Measurements from ENCODE around the gene COA6. TPM values are rescaled to one million over a fixed set of nuclear protein-coding genes. Genes with fewer than 3 reads are reported as not detected.

Gene COA6, protein sequence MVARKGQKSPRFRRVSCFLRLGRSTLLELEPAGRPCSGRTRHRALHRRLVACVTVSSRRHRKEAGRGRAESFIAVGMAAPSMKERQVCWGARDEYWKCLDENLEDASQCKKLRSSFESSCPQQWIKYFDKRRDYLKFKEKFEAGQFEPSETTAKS
- total RNA-seq (2021; fragmentation: NEBNext Ultra II Directional; extraction: Animal tissue kit (Norgen Biotek cat#: 25700)), result 40.4 and 44.9 TPM in 2 replicates
- 22.9 and 24.9 TPM in 2 replicates for polyA plus RNA-seq (2011; rRNA removed)
- 34.5 TPM for polyA plus RNA-seq (2011; cell fraction: cytosol; rRNA removed)
- 15.4 TPM for polyA plus RNA-seq (2011; cell fraction: nucleus; rRNA removed)
- polyA plus RNA-seq (2012, experiment 1 of 2), result 31.6 to 43.1 TPM (median 32.7 TPM) in 4 replicates
- polyA plus RNA-seq (2012, experiment 2 of 2), result 27.9 TPM
- polyA plus RNA-seq (2013, experiment 1 of 2), result 47.9 TPM
- polyA plus RNA-seq (2013, experiment 2 of 2), result 44.7 TPM
- polyA minus RNA-seq (2011; rRNA and poly(A)+ RNA removed), result 2.7 and 3.4 TPM in 2 replicates
- polyA minus RNA-seq (2011; cell fraction: cytosol; rRNA and poly(A)+ RNA removed), result 17.0 TPM
- polyA minus RNA-seq (2011; cell fraction: nucleus; rRNA and poly(A)+ RNA removed), result 14.4 TPM
- long read RNA-seq, experiment 1, transcript COA6-203 (3 exons, 710 nt), result major isoform, 45 of 51 reads
- long read RNA-seq, experiment 1, partial matches to known transcripts, result 1 of 51 reads
- long read RNA-seq, experiment 1, other reads (novel, unspliced or antisense), result 1 of 51 reads
- long read RNA-seq, experiment 2, partial matches to known transcripts, result 0 of 4 reads
- long read RNA-seq, experiment 2, other reads (novel, unspliced or antisense), result 1 of 4 reads

DNA sequence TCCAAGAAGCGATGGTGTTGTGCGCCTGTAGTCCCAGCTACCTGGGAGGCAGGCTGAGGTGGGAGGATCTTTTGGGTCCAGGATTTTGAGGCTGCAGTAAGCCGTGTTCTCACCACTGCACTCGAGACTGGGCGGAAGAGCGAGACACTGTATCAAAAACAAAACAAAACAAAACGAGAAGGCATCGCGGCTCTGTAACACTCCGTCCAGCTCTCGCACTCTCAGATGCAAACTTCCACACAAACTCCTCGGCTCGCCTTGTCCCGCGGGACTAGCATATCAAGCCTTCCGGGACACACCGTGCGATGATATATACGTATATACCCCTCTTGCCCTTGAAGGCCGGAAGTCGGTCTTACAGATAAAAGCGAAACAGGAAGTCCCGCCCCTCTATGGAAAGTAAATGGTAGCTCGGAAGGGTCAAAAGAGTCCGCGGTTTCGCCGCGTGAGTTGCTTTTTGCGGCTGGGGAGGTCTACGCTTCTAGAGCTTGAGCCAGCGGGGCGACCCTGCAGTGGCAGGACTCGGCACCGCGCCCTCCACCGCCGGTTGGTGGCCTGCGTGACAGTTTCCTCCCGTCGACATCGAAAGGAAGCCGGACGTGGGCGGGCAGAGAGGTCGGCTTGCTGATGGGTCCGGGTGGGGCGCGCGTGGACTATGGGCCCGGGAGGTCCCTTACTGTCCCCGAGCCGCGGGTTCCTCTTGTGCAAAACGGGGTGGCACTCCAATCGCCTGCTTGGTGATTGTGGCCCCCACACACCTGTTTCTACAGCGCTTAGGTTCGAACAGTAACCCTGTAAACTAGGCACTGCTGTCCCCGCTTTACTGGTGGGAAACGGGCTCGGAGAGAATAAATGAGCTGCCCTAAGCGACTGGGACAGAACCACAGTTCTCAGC, at the start of gene COA6:
COA6 (plus strand) TSS at position 393 of the 895 bp plus-strand sequence; CDS start at position 404, 11 bp downstream.
- Histone ChIP-seq H3K4ac (replicated peaks; ENCODE audit: insufficient read length, low read depth, low read length) (peak within 1 kb of the TSS; percentile 71), H4K8ac (ENCODE audit: extremely low read depth, insufficient read depth, low read length) (peak within 1 kb of the TSS; percentile 93)
- TF ChIP-seq, protein P1, sequence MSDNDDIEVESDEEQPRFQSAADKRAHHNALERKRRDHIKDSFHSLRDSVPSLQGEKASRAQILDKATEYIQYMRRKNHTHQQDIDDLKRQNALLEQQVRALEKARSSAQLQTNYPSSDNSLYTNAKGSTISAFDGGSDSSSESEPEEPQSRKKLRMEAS (IDR thresholded peaks at IDR 0.05), result peak; percentile 60
- TF ChIP-seq EZH2 (IDR thresholded peaks at IDR 0.05; ENCODE audit: low read depth, low read length, severe bottlenecking) (no peak), CEBPB (IDR thresholded peaks at IDR 0.05; ENCODE audit: low read depth, low read length) (no peak), BRCA1 (IDR thresholded peaks at IDR 0.05; ENCODE audit: low read depth, low read length) (no peak), PHF8 (conservative IDR thresholded peaks at IDR 0.05; ENCODE audit: low read depth, low read length) (peak; percentile 76), POU5F1 (IDR thresholded peaks at IDR 0.05; ENCODE audit: low read depth, low read length) (no peak), NRF1 (IDR thresholded peaks at IDR 0.05; ENCODE audit: low read depth, low read length) (no peak)

More for the DNA sequence above, at the start of gene COA6:
- CTCF ChIA-PET (ENCODE audit: partially characterized antibody), result interaction anchor here (0.9 to 3.4 kb wide), 11 partner anchors 9 to 259 kb away, joined by 3 to 15 read pairs (median 4); no protein-coding TSS in a partner anchor
- Histone ChIP-seq H2BK12ac (ENCODE audit: low read depth, low read length) (no peak within 1 kb of the TSS; the same call in 1 of the 2 replicates), H4K20me1 (replicated peaks in 1 of 2; ENCODE audit: control insufficient read depth in 1 of 2, insufficient read depth in 2 of 2, low read length in 2 of 2) (no peaks in the 10 kb centered on the region), H3K56ac (replicated peaks; ENCODE audit: insufficient read length, low read depth, low read length) (peak within 1 kb of the TSS; percentile 89), H3K27me3 (replicated peaks in 1 of 4; ENCODE audit: control insufficient read depth in 3 of 4, extremely low read depth in 1 of 4, insufficient read depth in 3 of 4, low read length in 3 of 4) (no peaks in the 10 kb centered on the region; a peak in 1 of 7 replicates), H3K79me2 (ENCODE audit: control insufficient read depth in 1 of 2, insufficient read depth in 2 of 2, low read length in 2 of 2) (peaks cover 0 to 12% of the 10 kb centered on the region in 2 experiments; a peak in 2 of 4 replicates), H3K23ac (ENCODE audit: insufficient read length) (no peak within 1 kb of the TSS), H2AFZ (ENCODE audit: low read length) (peak within 1 kb of the TSS; percentile 99), H3K18ac (ENCODE audit: extremely low read depth, low read length) (peak within 1 kb of the TSS; percentile 93), H2AK5ac (ENCODE audit: low read depth, low read length) (no peak within 1 kb of the TSS), H4K5ac (ENCODE audit: insufficient read length, low read depth, low read length) (peak within 1 kb of the TSS; percentile 95), H3K27ac (ENCODE audit: low read depth, low read length) (peak within 1 kb of the TSS; percentile 85), H4K91ac (replicated peaks; ENCODE audit: insufficient read length, low read length) (peak within 1 kb of the TSS; percentile 94), H3K23me2 (ENCODE audit: low read depth, low read length) (no peaks in the 10 kb centered on the region), H2BK15ac (ENCODE audit: low read length) (no peak within 1 kb of the TSS), H3K79me1 (ENCODE audit: low read depth, low read length) (no peaks in the 10 kb centered on the region), H3K14ac (ENCODE audit: insufficient read length) (no peak within 1 kb of the TSS), H3K9me3 (ENCODE audit: insufficient read depth in 2 of 2, low read depth in 1 of 2, low read length in 1 of 2) (no peaks in the 10 kb centered on the region), H3K4me2 (ENCODE audit: insufficient read depth in 1 of 2, low read depth in 2 of 2, low read length in 2 of 2) (peak within 1 kb of the TSS; percentile 66 to 70), H3K4me1 (replicated peaks in 1 of 4; ENCODE audit: control insufficient read depth in 3 of 4, insufficient read depth in 4 of 4, low read length in 3 of 4) (peaks cover 0 to 4% (median 1%) of the 10 kb centered on the region in 4 experiments; a peak in 3 of 7 replicates), H2BK5ac (ENCODE audit: low read depth, low read length) (peak within 1 kb of the TSS; percentile 97), H3K4me3 (ENCODE audit: extremely low read depth in 1 of 4, insufficient read depth in 2 of 4, low read depth in 3 of 4, low read length in 4 of 4) (peak within 1 kb of the TSS; percentile 77 to 96 (median 94)), H3K36me3 (ENCODE audit: control insufficient read depth in 2 of 4, insufficient read depth in 4 of 4, low read length in 3 of 4) (peaks cover 6 to 25% (median 16%) of the 10 kb centered on the region in 4 experiments; a peak in 7 of 8 replicates), H2BK120ac (replicated peaks; ENCODE audit: low read depth, low read length) (peak within 1 kb of the TSS; percentile 38), H3K9ac (replicated peaks in 1 of 4; ENCODE audit: extremely low read depth in 1 of 4, low read depth in 3 of 4, low read length in 3 of 4) (peak within 1 kb of the TSS; percentile 73 to 89 (median 87)), H2BK20ac (ENCODE audit: low read length) (no peak within 1 kb of the TSS)
- POLR2A ChIA-PET (ENCODE audit: partially characterized antibody), result interaction anchor here (0.9 to 2.2 kb wide), 4 partner anchors 9 to 16 kb away, joined by 4 to 8 read pairs (median 6); no protein-coding TSS in a partner anchor
- WGBS, 2 experiments (ENCODE audit: extremely low coverage in 1 of 2, insufficient coverage in 1 of 2, insufficient read length in 1 of 2, insufficient replicate concordance in 2 of 2, low coverage in 1 of 2, low lambda C conversion rate in 2 of 2, missing lambda C conversion rate in 1 of 2), result 2% methylated on average over 59 of the region's 62 CpGs; no CpG with 5 or more reads in 1 of the 2 experiments
- FAIRE-seq, result no peak
- peak; percentile 75 to 85 for DNase-seq (ENCODE audit: low read depth in 1 of 2, low spot score in 2 of 2)

All from H1 (cell line).